K562 (cell line): ENCODE measurements around the gene LYPLA2. TPM values are rescaled to one million over a fixed set of nuclear protein-coding genes. Genes with fewer than 3 reads are reported as not detected.

Experiments
- ATAC-seq: fragments of 200-7000 bp; cut with Tn5 transposase; 3 replicates; pipeline ENCODE4 v1.9.1; 2020; ENCODE audit warnings: moderate library complexity
- BruUV-seq: library from RNA; stranded (reverse); fragments of 400-500 nt; replicated peaks from 2 replicates; lab custom pipeline; 2021; lab: Mats Ljungman, UMichigan
- CTCF ChIA-PET: fragments of 300-600 bp; formaldehyde crosslinking; extraction: SDS; loops from one replicate; lab custom pipeline; 2021; ENCODE audit warnings: low intra/inter-chr PET ratio; lab: Yijun Ruan, JAX
- POLR2A ChIA-PET: fragments of 300-600, 350-650 bp; sonication (Branson Sonifier 250); formaldehyde crosslinking; extraction: SDS; loops from one replicate; lab custom pipeline; 2021; ENCODE audit warnings: antibody characterized with exemption, inconsistent platforms; lab: Yijun Ruan, JAX
- DNase-seq, 4 experiments: peaks; one replicate each; pipeline versions ENCODE4 v3.0.0 to v3.0.0-alpha.2; 2011 to 2018; ENCODE audit warnings: low spot score in 3 of 4, mixed read lengths in 3 of 4; ENCODE audit errors: extremely low read depth in 1 of 4
- FAIRE-seq: peaks from 2 replicates; lab custom pipeline; 2011; peaks lifted over from hg19 to GRCh38; lab: Jason Lieb, UNC
- H2AFZ ChIP-seq: 2 replicates; pipeline ENCODE4 v1.6.0; 2011; ENCODE audit warnings: low read depth, low read length, control low read depth, inconsistent platforms
- H3K27ac ChIP-seq: fragments of 200-600 bp; 3 replicates; pipeline ENCODE4 v1.8.0; 2011; ENCODE audit warnings: low read depth, mild to moderate bottlenecking, control low read depth, inconsistent platforms, low read length, moderate library complexity, mixed read lengths; ENCODE audit errors: extremely low read depth
- H3K27me3 ChIP-seq, 2 experiments: fragments of 300-600 bp in 1 of 2; 2 replicates in 1 of 2; 3 replicates in 1 of 2; pipeline versions ENCODE4 v1.6.0 to v1.8.0; 2011; ENCODE audit warnings: inconsistent platforms in 2 of 2, low read length in 2 of 2, mild to moderate bottlenecking in 1 of 2, mixed read lengths in 1 of 2, moderate library complexity in 1 of 2; ENCODE audit not compliant: control insufficient read depth in 2 of 2, insufficient read depth in 2 of 2
- H3K36me3 ChIP-seq: fragments of 300-600 bp; 3 replicates; pipeline ENCODE4 v1.8.0; 2011; ENCODE audit warnings: mild to moderate bottlenecking, low read length, inconsistent platforms; ENCODE audit not compliant: control insufficient read depth, insufficient read depth
- H3K4me1 ChIP-seq, 2 experiments: fragments of 200-600 bp in 1 of 2; replicated peaks in 1 of 2; 2 replicates in 1 of 2; 3 replicates in 1 of 2; pipeline versions ENCODE4 v1.5.1 to v1.8.0; 2011; ENCODE audit warnings: inconsistent platforms in 2 of 2, low read length in 2 of 2, mild to moderate bottlenecking in 1 of 2, mixed read lengths in 1 of 2, moderate library complexity in 1 of 2; ENCODE audit not compliant: control insufficient read depth in 2 of 2, insufficient read depth in 2 of 2
- H3K4me2 ChIP-seq: 2 replicates; pipeline ENCODE4 v1.6.1; 2011; ENCODE audit warnings: low read length, control low read depth, inconsistent platforms, mixed read lengths; ENCODE audit not compliant: insufficient read depth
- H3K4me3 ChIP-seq: fragments of 200-600 bp; sonication (generic), shearing (Covaris generic); 2 replicates; pipeline ENCODE4 v1.5.1; 2016; ENCODE audit warnings: control low read depth, inconsistent platforms
- H3K79me2 ChIP-seq: fragments of 200-600 bp; 3 replicates; pipeline ENCODE4 v1.8.0; 2011; ENCODE audit warnings: low read length, inconsistent platforms; ENCODE audit not compliant: control insufficient read depth, insufficient read depth
- H3K9ac ChIP-seq, 2 experiments: 2 replicates each; pipeline versions ENCODE4 v1.6.0 to v1.6.1; 2011; ENCODE audit warnings: low read depth in 2 of 2, low read length in 2 of 2, control low read depth in 1 of 2, inconsistent platforms in 1 of 2, mild to moderate bottlenecking in 1 of 2, mixed read lengths in 1 of 2; ENCODE audit not compliant: insufficient read depth in 1 of 2
- H3K9me1 ChIP-seq: one replicate; pipeline ENCODE4 v1.6.0; 2011; ENCODE audit warnings: inconsistent platforms, mild to moderate bottlenecking, low read length, moderate library complexity; ENCODE audit not compliant: control insufficient read depth, insufficient read depth
- H3K9me3 ChIP-seq: replicated peaks from 2 replicates; pipeline ENCODE4 v1.5.1; 2011; ENCODE audit warnings: low read depth, low read length, inconsistent platforms; ENCODE audit not compliant: control insufficient read depth, insufficient read depth
- H4K20me1 ChIP-seq: replicated peaks from 2 replicates; pipeline ENCODE4 v1.6.1; 2011; ENCODE audit warnings: low read length, inconsistent platforms, mixed read lengths; ENCODE audit not compliant: control insufficient read depth, insufficient read depth
- C11orf30 ChIP-seq: fragments of 450-650 bp; IDR thresholded peaks from 2 replicates; pipeline ENCODE4 v1.6.1; 2016; ENCODE audit warnings: low read depth, mild to moderate bottlenecking
- CAMTA2 ChIP-seq: fragments of 250-450 bp; sonication (Bioruptor Pico); conservative IDR thresholded peaks from 2 replicates; pipeline ENCODE4 v1.5.1; 2022
- ESRRB ChIP-seq: fragments of 250-450 bp; sonication (Bioruptor Pico); IDR thresholded peaks from 2 replicates; pipeline ENCODE4 v1.5.0; 2020; ENCODE audit warnings: mild to moderate bottlenecking, moderate library complexity, borderline replicate concordance
- HNRNPK ChIP-seq: fragments of 200-400 bp; formaldehyde crosslinking; IDR thresholded peaks from one replicate; pipeline ENCODE4 v1.6.1; 2018; ENCODE audit warnings: mild to moderate bottlenecking, low read depth, low read length; ENCODE audit not compliant: poor library complexity, severe bottlenecking
- KDM4B ChIP-seq, 2 experiments: fragments of 450-650 bp in 1 of 2; sonication (generic) in 1 of 2; IDR thresholded peaks; 2 replicates each; pipeline ENCODE4 v1.6.1; 2016 to 2017; ENCODE audit warnings: borderline replicate concordance in 2 of 2, antibody characterized with exemption in 1 of 2, low read depth in 1 of 2, mild to moderate bottlenecking in 1 of 2
- MAFF ChIP-seq: IDR thresholded peaks from 2 replicates; pipeline ENCODE4 v1.6.1; 2012; ENCODE audit warnings: low read length, improper control_type of control experiment
- MAFG ChIP-seq: fragments of 450-650 bp; conservative IDR thresholded peaks from 2 replicates; pipeline ENCODE4 v1.6.1; 2016; ENCODE audit warnings: missing genetic modification characterization, missing compliant biosample characterization
- MECOM ChIP-seq: fragments of 250-450 bp; sonication (Bioruptor Pico); IDR thresholded peaks from 2 replicates; pipeline ENCODE4 v1.8.0; 2022; ENCODE audit warnings: inconsistent platforms
- MTA2 ChIP-seq: fragments of 450-650 bp; IDR thresholded peaks from 2 replicates; pipeline ENCODE4 v1.6.1; 2016; ENCODE audit warnings: low read depth
- NR1H2 ChIP-seq: sonication (generic); formaldehyde crosslinking; IDR thresholded peaks from 2 replicates; pipeline ENCODE4 v1.4.0; 2020; ENCODE audit warnings: mild to moderate bottlenecking, missing genetic modification reagents
- NR2C1 ChIP-seq, 2 experiments: fragments of 450-650 bp; IDR thresholded peaks; 2 replicates each; pipeline ENCODE4 v1.6.1; 2017; ENCODE audit warnings: mild to moderate bottlenecking in 2 of 2, antibody characterized with exemption in 1 of 2, inconsistent platforms in 1 of 2, missing compliant biosample characterization in 1 of 2, missing genetic modification characterization in 1 of 2
- NR2F6 ChIP-seq: fragments of 450-650 bp; formaldehyde crosslinking; IDR thresholded peaks from 2 replicates; pipeline ENCODE4 v1.4.0; 2020; ENCODE audit warnings: mild to moderate bottlenecking
- PCBP1 ChIP-seq: fragments of 200-400 bp; formaldehyde crosslinking; IDR thresholded peaks from 2 replicates; pipeline ENCODE4 v1.6.1; 2018; ENCODE audit warnings: mild to moderate bottlenecking, low read depth, low read length; ENCODE audit not compliant: poor library complexity, severe bottlenecking
- PHF20 ChIP-seq: fragments of 450-650 bp; IDR thresholded peaks from 2 replicates; pipeline ENCODE4 v1.6.1; 2018; ENCODE audit not compliant: partially characterized antibody
- RAD51 ChIP-seq: fragments of 450-650 bp; IDR thresholded peaks from 2 replicates; pipeline ENCODE4 v1.7.1; 2016; ENCODE audit warnings: low read depth, mild to moderate bottlenecking, borderline replicate concordance
- SRSF9 ChIP-seq: fragments of 200-400 bp; formaldehyde crosslinking; IDR thresholded peaks from 2 replicates; pipeline ENCODE4 v1.6.1; 2017; ENCODE audit warnings: low read depth, low read length, borderline replicate concordance
- TAF1 ChIP-seq: IDR thresholded peaks from 2 replicates; pipeline ENCODE4 v1.6.1; 2011; ENCODE audit warnings: mild to moderate bottlenecking, low read length, moderate library complexity; ENCODE audit not compliant: insufficient read depth, control insufficient read depth, severe bottlenecking; ENCODE audit errors: extremely low read depth
- TCF7 ChIP-seq: sonication (generic); IDR thresholded peaks from 2 replicates; pipeline ENCODE4 v1.6.1; 2016; ENCODE audit warnings: antibody characterized with exemption, borderline replicate concordance
- ZNF239 ChIP-seq: fragments of 250-450 bp; sonication (Bioruptor Pico); IDR thresholded peaks from 2 replicates; pipeline ENCODE4 v1.4.0; 2020; ENCODE audit warnings: mild to moderate bottlenecking
- ZNF316 ChIP-seq: fragments of 450-650 bp; IDR thresholded peaks from 2 replicates; pipeline ENCODE4 v1.6.1; 2016
- ZNF41 ChIP-seq: fragments of 250-450 bp; sonication (Bioruptor Pico); conservative IDR thresholded peaks from 2 replicates; pipeline ENCODE4 v1.4.0; 2020; ENCODE audit warnings: mild to moderate bottlenecking
- ZNF507 ChIP-seq: conservative IDR thresholded peaks from 2 replicates; pipeline ENCODE4 v1.6.1; 2017; ENCODE audit warnings: missing genetic modification characterization, missing compliant biosample characterization
- ZNF740 ChIP-seq, 3 experiments: fragments of 200-800 bp in 1 of 3; sonication (Bioruptor generic) in 1 of 3; sonication (generic) in 1 of 3; formaldehyde crosslinking in 1 of 3; IDR thresholded peaks; 2 replicates each; pipeline versions ENCODE4 v1.6.1 to v1.8.0; 2016 to 2022; ENCODE audit warnings: mild to moderate bottlenecking in 2 of 3, missing compliant biosample characterization in 2 of 3, missing genetic modification characterization in 2 of 3, missing genetic modification reagents in 1 of 3
- ZSCAN32 ChIP-seq: fragments of 450-650 bp; formaldehyde crosslinking; IDR thresholded peaks from 2 replicates; pipeline ENCODE4 v1.4.0; 2020; ENCODE audit warnings: mild to moderate bottlenecking, moderate library complexity
- WGBS: fragments of 100-300 bp; shearing (Covaris generic); methylation state at CpG from one replicate; pipeline ENCODE4 v1.1.6; 2016; ENCODE audit warnings: low coverage, mixed read lengths; ENCODE audit not compliant: insufficient coverage; ENCODE audit errors: missing lambda C conversion rate; 5-methylcytosine and 5-hydroxymethylcytosine counted together
- in situ Hi-C: fragments of 300-500 bp; cut with MboI; formaldehyde crosslinking; loops from 4 replicates; pipeline ENCODE4 v1.15.0; 2018; ENCODE audit warnings: inconsistent platforms, mixed read lengths
- intact Hi-C: fragments of 100-400 bp; cut with micrococcal nuclease; formaldehyde crosslinking; loops from 2 replicates; pipeline ENCODE4 v1.14.2; 2022
- polyA plus RNA-seq, 8 experiments: library from polyadenylated mRNA; depleted of rRNA in 4 of 8; stranded (reverse) in 5 of 8; unstranded in 3 of 8; fragments of >200 nt; fragmentation: Nextera tagmentation in 2 of 8; fragmentation: Illumina TruSeq in 1 of 8; extraction: Ambion mirVana in 2 of 8; extraction: Trizol in 1 of 8; gene quantifications; 2 replicates each; pipeline versions ENCODE4 v1.2.1 to v1.2.3, GENCODE V29; 2011 to 2014; ENCODE audit warnings: inconsistent platforms in 1 of 8, missing spikeins in 1 of 8
- total RNA-seq, 7 experiments: library from RNA; depleted of rRNA in 6 of 7; stranded (reverse); fragments of >200 nt in 6 of 7; fragmentation: Illumina TruSeq in 2 of 7; extraction: Trizol in 2 of 7; gene quantifications; 2 replicates each; pipeline versions ENCODE4 v1.2.1 to v1.2.3, GENCODE V29; 2011 to 2021; ENCODE audit warnings: low replicate concordance in 1 of 7

The LYPLA2 gene
- total and polyA plus RNA-seq, 9 of the 15 experiments (the other 6 are each of a cell fraction or from before 2014, with no cell fraction given): 3.9 to 128 (median 60.1) TPM

DNA sequence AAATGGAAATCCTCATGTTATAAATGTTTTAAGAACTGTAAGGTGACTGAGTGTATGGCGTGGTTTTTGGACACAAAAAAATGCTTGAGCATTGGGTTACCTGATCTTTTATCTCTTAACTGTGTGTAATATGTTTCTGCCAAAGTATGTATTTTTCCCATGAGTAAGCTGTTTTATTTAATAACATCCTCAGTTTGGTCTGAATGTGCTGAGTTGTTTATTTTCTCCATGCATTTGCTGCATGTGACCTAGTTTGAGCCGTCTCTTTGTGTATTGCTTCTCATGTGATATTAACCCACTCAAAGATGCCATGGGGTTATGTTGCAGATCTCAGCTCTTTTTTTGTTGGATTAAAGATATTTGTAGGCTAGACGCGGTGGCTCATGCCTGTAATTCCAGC, 6.1 kb upstream of the LYPLA2 start:
- H3K9ac ChIP-seq: no peak overlapping the region
- FAIRE-seq (no peak), DNase-seq (no peak), ATAC-seq (no peak)
- in situ Hi-C loops: no loop called here
- no peak overlapping the region for H3K27ac ChIP-seq
- ChIA-PET POLR2A (interaction anchor here (0.6 kb wide), 1 partner anchor 13 kb away, joined by 3 read pairs; no protein-coding TSS in a partner anchor), CTCF (no interaction called here)
- H3K36me3 ChIP-seq: peaks cover 83% of the 10 kb centered on the region
- no peak overlapping the region for H3K4me3 ChIP-seq
- intact Hi-C loops: no loop called here
- no peaks in the 10 kb centered on the region for H3K27me3 ChIP-seq
- no TSS peak for BruUV-seq
- H3K9me3 ChIP-seq: no peaks in the 10 kb centered on the region
- H3K79me2 ChIP-seq: peaks cover 48% of the 10 kb centered on the region
- 98% methylated on average over 4 of the region's 4 CpGs for WGBS
- no peak overlapping the region for H3K4me2 ChIP-seq
- no peak overlapping the region for H2AFZ ChIP-seq
- no peaks in the 10 kb centered on the region for H4K20me1 ChIP-seq
- no peaks in the 10 kb centered on the region for H3K9me1 ChIP-seq
- H3K4me1 ChIP-seq: peaks cover 4 to 13% of the 10 kb centered on the region in 2 experiments; a peak in 4 of 5 replicates
- TF ChIP-seq MTA2 (no peak), MECOM (CRISPR knock-in tag) (no peak), ZNF507 (tag) (no peak), PHF20 (no peak), MAFF (0 out of 2 replicates have a peak, but pooled peaks have one; percentile 15), NR2F6 (CRISPR knock-in tag) (no peak), C11orf30 (peak; percentile 72), TAF1 (no peak), NR1H2 (CRISPR knock-in tag) (no peak), ZSCAN32 (CRISPR knock-in tag) (no peak), TCF7 (no peak), NR2C1 (IDR thresholded peaks at IDR 0.05) (no peak), NR2C1 (tag; IDR thresholded peaks at IDR 0.05) (no peak), RAD51 (no peak), SRSF9 (no peak), PCBP1 (no peak), ZNF740 (CRISPR knock-in tag; IDR thresholded peaks at IDR 0.05) (no peak), ZNF740 (tag; IDR thresholded peaks at IDR 0.05) (no peak), HNRNPK (no peak), MAFG (peak; percentile 65), CAMTA2 (CRISPR knock-in tag) (no peak), KDM4B (IDR thresholded peaks at IDR 0.05; ENCODE audit: borderline replicate concordance in 2 of 2, low read depth in 1 of 2) (no peak), ZNF41 (CRISPR knock-in tag) (no peak), ZNF239 (CRISPR knock-in tag) (no peak), ZNF316 (peak; percentile 89), ESRRB (CRISPR knock-in tag) (no peak)
